Measurements from ENCODE around the gene CYP4F11.

DNA sequence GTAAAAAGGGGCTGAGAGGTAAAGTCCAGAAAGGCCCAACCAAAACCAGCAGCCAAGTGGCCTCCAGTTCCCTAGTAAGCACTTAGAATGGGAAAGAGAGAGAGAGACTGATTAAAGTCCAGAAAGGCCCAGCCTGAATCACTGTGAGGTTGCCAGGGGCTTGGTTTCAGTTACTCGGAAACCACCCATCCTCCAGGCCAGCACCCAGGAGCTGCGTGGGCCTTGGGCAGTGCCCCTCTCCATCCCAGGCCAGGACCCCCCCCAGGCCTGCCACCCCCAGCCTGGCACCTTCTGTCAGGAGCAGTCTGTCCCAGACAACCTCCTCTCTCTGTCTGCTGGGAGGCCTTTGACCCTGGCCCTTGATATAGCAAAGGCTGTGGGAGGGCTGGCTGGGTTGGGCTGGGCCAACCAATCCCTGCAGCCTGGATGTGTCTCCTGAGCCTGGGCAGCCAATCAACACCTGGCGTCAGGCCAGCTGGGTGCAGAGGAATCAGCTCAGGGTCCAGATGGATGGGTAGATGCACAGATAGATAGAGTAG, 36.5 kb downstream of the CYP4F11 start, which contains the start of gene CYP4F2:
- TF ChIP-seq POLR2A (IDR thresholded peaks at IDR 0.05; ENCODE audit: low read depth, low read length) (no peak), MXI1 (IDR thresholded peaks at IDR 0.05; ENCODE audit: borderline replicate concordance, low read depth, low read length) (no peak), MAFK (IDR thresholded peaks at IDR 0.05; ENCODE audit: low read depth, low read length) (no peak)
- TF ChIP-seq, protein P1, sequence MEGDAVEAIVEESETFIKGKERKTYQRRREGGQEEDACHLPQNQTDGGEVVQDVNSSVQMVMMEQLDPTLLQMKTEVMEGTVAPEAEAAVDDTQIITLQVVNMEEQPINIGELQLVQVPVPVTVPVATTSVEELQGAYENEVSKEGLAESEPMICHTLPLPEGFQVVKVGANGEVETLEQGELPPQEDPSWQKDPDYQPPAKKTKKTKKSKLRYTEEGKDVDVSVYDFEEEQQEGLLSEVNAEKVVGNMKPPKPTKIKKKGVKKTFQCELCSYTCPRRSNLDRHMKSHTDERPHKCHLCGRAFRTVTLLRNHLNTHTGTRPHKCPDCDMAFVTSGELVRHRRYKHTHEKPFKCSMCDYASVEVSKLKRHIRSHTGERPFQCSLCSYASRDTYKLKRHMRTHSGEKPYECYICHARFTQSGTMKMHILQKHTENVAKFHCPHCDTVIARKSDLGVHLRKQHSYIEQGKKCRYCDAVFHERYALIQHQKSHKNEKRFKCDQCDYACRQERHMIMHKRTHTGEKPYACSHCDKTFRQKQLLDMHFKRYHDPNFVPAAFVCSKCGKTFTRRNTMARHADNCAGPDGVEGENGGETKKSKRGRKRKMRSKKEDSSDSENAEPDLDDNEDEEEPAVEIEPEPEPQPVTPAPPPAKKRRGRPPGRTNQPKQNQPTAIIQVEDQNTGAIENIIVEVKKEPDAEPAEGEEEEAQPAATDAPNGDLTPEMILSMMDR (conservative IDR thresholded peaks at IDR 0.05; ENCODE audit: low read depth, low read length) = no peak

Data from IMR-90 (cell line).